Measurements from ENCODE around the gene HBG1.
"Not testable (repeated sequence)": the region's sequence is repeated elsewhere in the genome, so short reads cannot be mapped to it uniquely, and the experiment has no call there.

The HBG1 gene

DNA sequence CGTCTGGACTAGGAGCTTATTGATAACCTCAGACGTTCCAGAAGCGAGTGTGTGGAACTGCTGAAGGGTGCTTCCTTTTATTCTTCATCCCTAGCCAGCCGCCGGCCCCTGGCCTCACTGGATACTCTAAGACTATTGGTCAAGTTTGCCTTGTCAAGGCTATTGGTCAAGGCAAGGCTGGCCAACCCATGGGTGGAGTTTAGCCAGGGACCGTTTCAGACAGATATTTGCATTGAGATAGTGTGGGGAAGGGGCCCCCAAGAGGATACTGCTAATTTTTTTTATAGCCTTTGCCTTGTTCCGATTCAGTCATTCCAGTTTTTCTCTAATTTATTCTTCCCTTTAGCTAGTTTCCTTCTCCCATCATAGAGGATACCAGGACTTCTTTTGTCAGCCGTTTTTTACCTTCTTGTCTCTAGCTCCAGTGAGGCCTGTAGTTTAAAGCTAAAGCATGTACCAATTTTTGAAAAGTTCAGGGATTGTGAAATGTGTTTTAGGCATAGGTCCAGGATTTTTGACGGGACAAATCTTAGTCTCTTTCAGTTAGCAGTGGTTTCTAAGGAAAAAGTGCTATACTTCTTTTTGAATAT is at the start of gene HBG1:
Gene HBG1 (minus strand): TSS at position 51 of the 590 bp plus-strand sequence. CDS start 53 bp downstream, outside the sequence.
- not testable (repeated sequence) for DNase-seq (ENCODE audit: low read depth in 3 of 3)

GRCh38 chr11:5298451-5298850 is 48.8 kb upstream of the HBG1 start:
- DNase-seq (ENCODE audit: low read depth in 3 of 3) = no peak

GRCh38 chr11:5297721-5298323 is 48.2 kb upstream of the HBG1 start:
- DNase-seq (ENCODE audit: low read depth in 3 of 3) = no peak

GRCh38 chr11:5294342-5294995 is 44.8 kb upstream of the HBG1 start:
- DNase-seq (ENCODE audit: low read depth in 3 of 3) = not testable (repeated sequence)

DNA sequence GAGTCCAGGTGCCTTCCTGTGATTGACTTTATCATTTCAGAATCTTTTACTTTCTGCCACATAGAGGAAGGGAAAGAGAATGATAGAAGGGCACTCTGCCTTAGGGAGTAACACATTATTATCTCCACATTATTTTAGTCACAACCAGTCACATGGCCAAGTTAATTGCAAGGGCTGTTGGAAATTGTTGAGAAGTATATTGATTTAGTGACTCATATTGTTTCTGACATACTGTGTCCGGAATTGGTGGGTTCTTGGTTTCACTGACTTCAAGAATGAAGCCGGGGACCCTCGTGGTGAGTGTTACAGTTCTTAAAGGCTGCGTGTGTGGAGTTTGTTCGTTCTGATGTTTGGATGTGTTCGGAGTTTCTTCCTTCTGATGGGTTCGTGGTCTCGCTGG is 43.4 kb upstream of the HBG1 start:
- no peak for DNase-seq (ENCODE audit: low read depth in 3 of 3)

- no peak for DNase-seq (ENCODE audit: low read depth in 3 of 3)
Observed at GRCh38 chr11:5291207-5291838, 41.7 kb upstream of the HBG1 start.

DNA sequence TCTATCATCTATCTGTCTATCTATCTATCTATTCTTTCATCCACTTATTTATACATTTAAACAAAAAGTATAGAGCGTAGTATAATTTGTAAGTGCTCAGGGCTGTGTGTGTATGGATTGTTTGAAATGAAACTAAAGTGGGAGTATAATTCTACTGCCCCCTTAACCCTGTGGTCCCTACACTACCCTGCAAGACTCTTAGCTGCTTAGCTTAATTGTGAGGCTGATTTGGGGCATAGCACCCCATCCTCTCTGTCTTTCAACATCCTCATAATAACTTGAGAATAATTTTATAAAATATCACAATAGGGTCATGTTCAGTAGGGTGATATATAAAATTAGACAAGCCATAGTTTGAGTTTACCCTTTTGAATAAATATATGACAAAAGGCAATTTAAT is 40.4 kb upstream of the HBG1 start:
- no peak for DNase-seq (ENCODE audit: low read depth in 3 of 3)

DNA sequence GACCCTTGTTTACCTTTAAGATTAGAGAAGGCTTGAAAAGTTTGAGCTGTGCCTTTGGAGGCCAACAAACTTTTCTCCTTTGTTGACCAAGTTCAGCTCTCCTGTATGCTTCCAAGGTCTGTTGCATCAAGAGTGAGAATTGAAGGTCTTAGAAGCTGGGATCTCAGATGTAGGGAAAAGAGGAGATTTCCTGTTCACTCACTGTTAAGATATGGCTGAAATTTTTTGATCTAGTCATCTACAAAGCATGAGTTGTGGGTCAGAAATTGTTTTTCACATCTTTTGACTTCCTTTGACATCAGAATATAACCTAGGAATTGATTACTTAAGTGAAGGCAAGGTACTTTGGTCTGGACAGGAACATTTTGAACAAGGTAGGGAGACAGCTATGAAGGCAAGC is 40.0 kb upstream of the HBG1 start:
- DNase-seq (ENCODE audit: low read depth in 3 of 3) = no peak

DNA sequence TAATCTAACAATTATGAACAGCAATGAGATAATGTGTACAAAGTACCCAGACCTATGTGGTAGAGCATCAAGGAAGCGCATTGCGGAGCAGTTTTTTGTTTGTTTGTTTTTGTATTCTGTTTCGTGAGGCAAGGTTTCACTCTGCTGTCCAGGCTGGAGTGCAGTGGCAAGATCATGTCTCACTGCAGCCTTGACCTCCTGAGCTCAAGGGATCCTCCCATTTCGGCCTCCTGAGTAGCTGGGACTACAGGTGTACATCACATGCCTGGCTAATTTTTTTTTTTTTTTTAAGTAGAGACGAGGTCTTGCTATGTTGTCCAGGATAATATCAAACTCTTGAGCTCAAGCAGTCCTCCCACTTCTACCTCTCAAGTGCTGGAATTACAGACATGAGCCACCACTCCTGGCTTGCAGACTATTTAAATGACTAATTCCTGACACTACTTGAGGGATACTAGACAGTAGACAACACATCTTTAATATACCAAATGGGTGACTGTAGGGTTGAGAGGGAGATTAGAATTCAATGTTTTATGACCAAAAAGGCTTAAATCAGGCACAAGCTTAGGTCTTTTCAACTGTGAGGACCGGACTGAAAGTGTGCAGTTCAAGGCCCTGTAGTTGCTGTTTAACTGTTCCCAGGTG is 39.4 kb upstream of the HBG1 start:
- DNase-seq (ENCODE audit: low read depth in 3 of 3) = no peak

DNA sequence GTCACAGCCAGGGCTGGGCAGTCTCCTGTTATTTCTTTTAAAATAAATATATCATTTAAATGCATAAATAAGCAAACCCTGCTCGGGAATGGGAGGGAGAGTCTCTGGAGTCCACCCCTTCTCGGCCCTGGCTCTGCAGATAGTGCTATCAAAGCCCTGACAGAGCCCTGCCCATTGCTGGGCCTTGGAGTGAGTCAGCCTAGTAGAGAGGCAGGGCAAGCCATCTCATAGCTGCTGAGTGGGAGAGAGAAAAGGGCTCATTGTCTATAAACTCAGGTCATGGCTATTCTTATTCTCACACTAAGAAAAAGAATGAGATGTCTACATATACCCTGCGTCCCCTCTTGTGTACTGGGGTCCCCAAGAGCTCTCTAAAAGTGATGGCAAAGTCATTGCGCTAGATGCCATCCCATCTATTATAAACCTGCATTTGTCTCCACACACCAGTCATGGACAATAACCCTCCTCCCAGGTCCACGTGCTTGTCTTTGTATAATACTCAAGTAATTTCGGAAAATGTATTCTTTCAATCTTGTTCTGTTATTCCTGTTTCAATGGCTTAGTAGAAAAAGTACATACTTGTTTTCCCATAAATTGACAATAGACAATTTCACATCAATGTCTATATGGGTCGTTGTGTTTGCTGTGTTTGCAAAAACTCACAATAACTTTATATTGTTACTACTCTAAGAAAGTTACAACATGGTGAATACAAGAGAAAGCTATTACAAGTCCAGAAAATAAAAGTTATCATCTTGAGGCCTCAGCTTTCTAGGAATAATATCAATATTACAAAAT is 38.6 kb upstream of the HBG1 start:
- DNase-seq (ENCODE audit: low read depth in 3 of 3) = no peak

DNA sequence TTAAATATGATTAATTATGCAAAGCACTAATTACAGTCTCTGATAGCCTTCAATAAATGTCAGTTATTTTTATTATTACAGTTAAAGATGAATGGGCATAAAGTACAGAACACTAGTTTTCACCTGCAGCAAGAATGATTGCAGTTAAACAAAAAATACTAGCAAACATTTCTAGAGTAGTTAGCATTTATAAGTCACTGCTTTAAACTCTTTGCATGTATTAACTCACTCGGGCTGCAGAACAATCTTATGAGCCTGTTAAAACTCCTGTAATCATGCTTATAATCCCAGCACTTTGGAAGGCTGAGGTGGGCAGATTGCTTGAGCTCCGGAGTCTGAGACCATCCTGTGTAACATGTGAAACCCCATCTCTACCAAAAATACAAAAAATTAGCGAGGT is 37.2 kb upstream of the HBG1 start:
- no peak for DNase-seq (ENCODE audit: low read depth in 3 of 3)

DNA sequence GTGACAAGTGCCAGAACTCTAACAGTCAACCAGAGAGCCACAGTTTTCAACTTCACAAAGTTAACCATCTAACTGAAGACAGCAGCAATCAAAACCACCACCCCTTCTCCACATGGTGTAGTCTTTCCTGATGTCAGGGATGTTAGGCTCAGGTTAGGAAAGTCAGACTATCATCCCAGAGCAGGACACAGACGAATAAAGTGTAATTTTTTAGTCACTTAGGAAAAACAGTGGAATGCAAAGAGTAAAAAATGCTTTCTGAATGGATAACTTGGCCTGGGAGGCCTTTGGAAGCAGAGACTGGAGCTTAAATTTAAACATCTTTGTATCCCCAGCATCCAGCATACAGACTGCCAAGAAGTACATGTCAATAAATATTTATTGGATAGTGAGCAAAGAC is 36.7 kb upstream of the HBG1 start:
- DNase-seq (ENCODE audit: low read depth in 3 of 3) = no peak

- DNase-seq (ENCODE audit: low read depth in 3 of 3) = no peak
Observed at GRCh38 chr11:5285703-5286340, 36.2 kb upstream of the HBG1 start.

- DNase-seq (ENCODE audit: low read depth in 3 of 3) = no peak
Observed at GRCh38 chr11:5284637-5285036, 35.0 kb upstream of the HBG1 start.

DNA sequence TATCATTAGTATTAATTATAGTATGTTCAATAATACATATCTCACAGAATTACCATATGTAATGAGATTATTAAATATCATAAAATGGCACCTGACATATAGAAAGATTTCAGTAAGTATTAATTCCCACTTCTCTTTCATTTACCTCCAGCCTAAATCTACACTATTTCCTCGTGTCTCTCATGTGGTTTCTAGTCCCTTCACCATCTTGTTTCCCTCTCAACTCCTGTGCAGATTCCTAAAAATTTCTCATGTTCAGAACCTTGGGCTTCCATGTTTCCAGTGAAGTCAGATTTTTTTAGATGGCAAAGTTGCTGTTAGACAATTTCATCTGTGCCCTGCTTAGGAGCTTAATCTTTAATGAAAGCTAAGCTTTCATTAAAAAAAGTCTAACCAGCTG is 34.2 kb upstream of the HBG1 start:
- DNase-seq (ENCODE audit: low read depth in 3 of 3) = no peak

GRCh38 chr11:5283086-5283485 is 33.4 kb upstream of the HBG1 start:
- DNase-seq (ENCODE audit: low read depth in 3 of 3) = no peak

DNA sequence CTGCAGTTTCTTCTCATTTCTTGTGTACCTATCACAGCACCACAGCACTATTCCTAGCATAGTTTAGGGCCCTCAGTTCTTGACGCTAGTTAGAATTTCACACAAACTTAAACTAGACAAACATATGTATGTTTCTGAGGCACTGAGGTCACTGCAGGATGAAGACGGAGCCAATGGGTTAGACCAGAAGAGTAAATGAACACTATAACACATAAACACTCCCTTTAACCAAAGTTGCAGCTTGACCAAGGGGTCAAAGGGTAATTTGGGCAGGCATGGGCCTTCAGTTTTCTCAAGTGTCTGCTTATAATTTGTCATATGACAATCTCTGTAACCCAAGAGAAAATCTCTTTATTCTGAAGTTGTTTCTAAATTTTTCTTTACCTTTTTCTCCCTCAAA is 33.0 kb upstream of the HBG1 start:
- DNase-seq (ENCODE audit: low read depth in 3 of 3) = no peak

DNA sequence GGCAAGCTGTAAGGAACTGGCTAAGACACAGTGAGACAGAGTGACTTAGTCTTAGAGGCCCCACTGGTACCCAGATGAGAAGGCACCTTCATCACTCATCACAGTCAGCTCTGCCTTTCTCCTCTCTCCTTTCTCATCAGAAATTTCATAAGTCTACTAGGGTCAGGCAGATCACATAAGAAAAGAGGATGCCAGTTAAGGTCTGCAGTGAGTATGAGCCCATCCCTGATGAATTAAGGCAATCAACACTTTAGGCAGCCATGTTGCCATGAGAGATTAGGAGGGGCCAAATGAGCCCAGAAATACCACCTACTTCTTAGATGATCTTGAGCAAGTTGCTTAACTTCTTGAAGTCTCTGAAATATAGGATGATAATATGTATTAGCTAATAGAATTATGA is 31.9 kb upstream of the HBG1 start:
- no peak for DNase-seq (ENCODE audit: low read depth in 3 of 3)

GRCh38 chr11:5280582-5281102 is 31.0 kb upstream of the HBG1 start:
- DNase-seq (ENCODE audit: low read depth in 3 of 3) = peak in 2 of 3 donors; percentile 2 to 19

GRCh38 chr11:5279471-5280090 is 29.9 kb upstream of the HBG1 start:
- no peak for DNase-seq (ENCODE audit: low read depth in 3 of 3)

Measured in stimulated activated CD4-positive, alpha-beta T cell treated with anti-CD3 and anti-CD28 coated beads, TNF-alpha, amount 100 ng/mL, for 48 hours (primary cell).